ENCODE measurements around the gene SOX5.
A peak's percentile ranks its signal among the peaks of the same experiment; 100 is the strongest.

The SOX5 gene

GRCh38 chr12:23959826-23960225, 10.4 kb upstream of the SOX5 start:
- H3K36me3 ChIP-seq (ENCODE audit: control insufficient read depth in 1 of 2, insufficient read depth in 2 of 2, low read length in 2 of 2), result no peaks in the 10 kb centered on the region
- H3K4ac ChIP-seq (ENCODE audit: low read depth, low read length), result no peak overlapping the region
- H3K23ac ChIP-seq (ENCODE audit: low read length), result no peak overlapping the region
- H3K4me1 ChIP-seq (ENCODE audit: control insufficient read depth in 1 of 2, insufficient read depth in 2 of 2, low read length in 2 of 2), result no peaks in the 10 kb centered on the region
- no CpG with 5 or more reads among the region's 1 CpG for WGBS (ENCODE audit: extremely low coverage, insufficient coverage, insufficient read length)
- no peaks in the 10 kb centered on the region for H3K9me3 ChIP-seq (ENCODE audit: insufficient read depth, low read depth, low read length)
- no peak overlapping the region for H3K4me3 ChIP-seq (ENCODE audit: low read depth, low read length)
- no peak for DNase-seq
- no peak overlapping the region for H2BK12ac ChIP-seq (ENCODE audit: low read length)
- no peak overlapping the region for H4K91ac ChIP-seq (ENCODE audit: low read depth, low read length)
- no peak overlapping the region for H3K18ac ChIP-seq (ENCODE audit: low read length)
- no peak overlapping the region for H3K27ac ChIP-seq (ENCODE audit: low read depth, low read length)
- no peak overlapping the region for H2AK5ac ChIP-seq (ENCODE audit: low read length)
- H4K12ac ChIP-seq (ENCODE audit: low read depth, low read length), result no peak overlapping the region
- no peak overlapping the region for H3K9ac ChIP-seq (ENCODE audit: low read length)
- H3K4me2 ChIP-seq (ENCODE audit: low read length), result no peak overlapping the region
- H3K79me2 ChIP-seq (ENCODE audit: control insufficient read depth, insufficient read depth, low read length, poor library complexity), result no peaks in the 10 kb centered on the region
- no peaks in the 10 kb centered on the region for H3K79me1 ChIP-seq (ENCODE audit: low read length)
- H3K14ac ChIP-seq (ENCODE audit: low read length), result no peak overlapping the region
- H2BK5ac ChIP-seq (ENCODE audit: low read depth, low read length, poor library complexity), result no peak overlapping the region
- no peak overlapping the region for H4K8ac ChIP-seq (ENCODE audit: low read depth, low read length)
- H2BK120ac ChIP-seq (ENCODE audit: insufficient read depth, low read length, poor library complexity), result no peak overlapping the region
- no peaks in the 10 kb centered on the region for H3K27me3 ChIP-seq (ENCODE audit: insufficient read depth, low read length)
- no peak overlapping the region for H2AFZ ChIP-seq (ENCODE audit: insufficient read depth, low read length, poor library complexity)

- H3K79me2 ChIP-seq (ENCODE audit: control insufficient read depth, insufficient read depth, low read length, poor library complexity), result no peaks in the 10 kb centered on the region
- peaks cover 0 to 2% of the 10 kb centered on the region in 2 experiments for H3K4me1 ChIP-seq (ENCODE audit: control insufficient read depth in 1 of 2, insufficient read depth in 2 of 2, low read length in 2 of 2)
- H3K36me3 ChIP-seq (ENCODE audit: control insufficient read depth in 1 of 2, insufficient read depth in 2 of 2, low read length in 2 of 2), result no peaks in the 10 kb centered on the region
- H3K18ac ChIP-seq (ENCODE audit: low read length), result no peak overlapping the region
- no peak overlapping the region for H3K9ac ChIP-seq (ENCODE audit: low read length)
- no peak overlapping the region for H3K4me2 ChIP-seq (ENCODE audit: low read length)
- no peak overlapping the region for H2AFZ ChIP-seq (ENCODE audit: insufficient read depth, low read length, poor library complexity)
- H2BK5ac ChIP-seq (ENCODE audit: low read depth, low read length, poor library complexity), result no peak overlapping the region
- no peak overlapping the region for H3K27ac ChIP-seq (ENCODE audit: low read depth, low read length)
- H3K27me3 ChIP-seq (ENCODE audit: insufficient read depth, low read length), result no peaks in the 10 kb centered on the region
- no peaks in the 10 kb centered on the region for H3K9me3 ChIP-seq (ENCODE audit: insufficient read depth, low read depth, low read length)
- H3K23ac ChIP-seq (ENCODE audit: low read length), result no peak overlapping the region
- no peak overlapping the region for H3K4me3 ChIP-seq (ENCODE audit: low read depth, low read length)
- no peak overlapping the region for H4K91ac ChIP-seq (ENCODE audit: low read depth, low read length)
- no peak overlapping the region for H2BK12ac ChIP-seq (ENCODE audit: low read length)
- no peak for DNase-seq
- no peak overlapping the region for H2AK5ac ChIP-seq (ENCODE audit: low read length)
- no peak overlapping the region for H3K14ac ChIP-seq (ENCODE audit: low read length)
- no peak overlapping the region for H4K12ac ChIP-seq (ENCODE audit: low read depth, low read length)
- peaks cover 11% of the 10 kb centered on the region for H3K79me1 ChIP-seq (ENCODE audit: low read length)
- H3K4ac ChIP-seq (ENCODE audit: low read depth, low read length), result no peak overlapping the region
- no peak overlapping the region for H2BK120ac ChIP-seq (ENCODE audit: insufficient read depth, low read length, poor library complexity)
- H4K8ac ChIP-seq (ENCODE audit: low read depth, low read length), result no peak overlapping the region
These were observed 4.9 kb upstream of the SOX5 start for GRCh38 chr12:23954332-23954731.

DNA sequence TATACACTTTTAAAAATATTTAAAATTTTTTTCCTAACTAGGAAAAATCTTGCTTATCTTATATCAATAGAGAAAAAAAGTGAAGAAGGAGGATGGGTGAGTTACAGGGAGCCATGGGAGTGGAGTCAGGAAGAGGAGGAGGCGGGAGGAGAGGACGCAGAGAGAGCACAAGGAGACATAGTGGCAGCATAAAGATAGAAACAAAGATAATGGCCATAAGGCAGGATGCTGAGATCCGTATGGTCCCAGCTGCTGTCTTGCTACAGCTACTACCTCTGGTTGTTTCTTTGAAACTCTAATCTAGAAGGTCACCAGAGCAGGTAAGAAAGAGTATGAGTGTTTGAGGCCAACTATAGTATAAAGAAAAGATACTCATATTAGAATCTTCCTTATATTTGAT, 2.6 kb upstream of the SOX5 start:
- H2AFZ ChIP-seq (ENCODE audit: insufficient read depth, low read length, poor library complexity), result no peak overlapping the region
- WGBS (ENCODE audit: extremely low coverage, insufficient coverage, insufficient read length), result no CpG with 5 or more reads among the region's 3 CpGs
- DNase-seq, result no peak
- no peaks in the 10 kb centered on the region for H3K36me3 ChIP-seq (ENCODE audit: control insufficient read depth in 1 of 2, insufficient read depth in 2 of 2, low read length in 2 of 2)
- H4K12ac ChIP-seq (ENCODE audit: low read depth, low read length), result no peak overlapping the region
- no peaks in the 10 kb centered on the region for H3K9me3 ChIP-seq (ENCODE audit: insufficient read depth, low read depth, low read length)
- no peak overlapping the region for H3K23ac ChIP-seq (ENCODE audit: low read length)
- H3K14ac ChIP-seq (ENCODE audit: low read length), result no peak overlapping the region
- no peak overlapping the region for H3K18ac ChIP-seq (ENCODE audit: low read length)
- peaks cover 0 to 2% of the 10 kb centered on the region in 2 experiments for H3K4me1 ChIP-seq (ENCODE audit: control insufficient read depth in 1 of 2, insufficient read depth in 2 of 2, low read length in 2 of 2)
- H2BK12ac ChIP-seq (ENCODE audit: low read length), result peak overlapping the region; percentile 94
- no peak overlapping the region for H4K8ac ChIP-seq (ENCODE audit: low read depth, low read length)
- peak overlapping the region; percentile 27 for H2BK5ac ChIP-seq (ENCODE audit: low read depth, low read length, poor library complexity)
- H3K27ac ChIP-seq (ENCODE audit: low read depth, low read length), result no peak overlapping the region
- H3K9ac ChIP-seq (ENCODE audit: low read length), result no peak overlapping the region
- peaks cover 11% of the 10 kb centered on the region for H3K79me1 ChIP-seq (ENCODE audit: low read length)
- peak overlapping the region; percentile 62 for H4K91ac ChIP-seq (ENCODE audit: low read depth, low read length)
- H3K4ac ChIP-seq (ENCODE audit: low read depth, low read length), result no peak overlapping the region
- H3K4me2 ChIP-seq (ENCODE audit: low read length), result no peak overlapping the region
- H3K79me2 ChIP-seq (ENCODE audit: control insufficient read depth, insufficient read depth, low read length, poor library complexity), result no peaks in the 10 kb centered on the region
- no peaks in the 10 kb centered on the region for H3K27me3 ChIP-seq (ENCODE audit: insufficient read depth, low read length)
- H2AK5ac ChIP-seq (ENCODE audit: low read length), result no peak overlapping the region
- no peak overlapping the region for H3K4me3 ChIP-seq (ENCODE audit: low read depth, low read length)
- H2BK120ac ChIP-seq (ENCODE audit: insufficient read depth, low read length, poor library complexity), result no peak overlapping the region

GRCh38 chr12:23950775-23951451, 1.4 kb upstream of the SOX5 start:
- H3K4ac ChIP-seq (ENCODE audit: low read depth, low read length), result no peak overlapping the region
- peak overlapping the region; percentile 19 for H2BK12ac ChIP-seq (ENCODE audit: low read length)
- peak overlapping the region; percentile 90 for H3K4me2 ChIP-seq (ENCODE audit: low read length)
- no peaks in the 10 kb centered on the region for H3K9me3 ChIP-seq (ENCODE audit: insufficient read depth, low read depth, low read length)
- peak overlapping the region; percentile 53 for H4K91ac ChIP-seq (ENCODE audit: low read depth, low read length)
- peak overlapping the region; percentile 32 for H4K8ac ChIP-seq (ENCODE audit: low read depth, low read length)
- H3K79me2 ChIP-seq (ENCODE audit: control insufficient read depth, insufficient read depth, low read length, poor library complexity), result no peaks in the 10 kb centered on the region
- peak overlapping the region; percentile 78 for H2BK5ac ChIP-seq (ENCODE audit: low read depth, low read length, poor library complexity)
- peak overlapping the region; percentile 64 for H3K4me3 ChIP-seq (ENCODE audit: low read depth, low read length)
- DNase-seq, result peak in 1 of 2 donors; percentile 7
- H3K14ac ChIP-seq (ENCODE audit: low read length), result peak overlapping the region; percentile 42
- H2AK5ac ChIP-seq (ENCODE audit: low read length), result no peak overlapping the region
- peak overlapping the region; percentile 16 for H2BK120ac ChIP-seq (ENCODE audit: insufficient read depth, low read length, poor library complexity)
- peaks cover 0 to 2% of the 10 kb centered on the region in 2 experiments for H3K4me1 ChIP-seq (ENCODE audit: control insufficient read depth in 1 of 2, insufficient read depth in 2 of 2, low read length in 2 of 2)
- peak overlapping the region; percentile 89 for H3K27ac ChIP-seq (ENCODE audit: low read depth, low read length)
- H3K27me3 ChIP-seq (ENCODE audit: insufficient read depth, low read length), result no peaks in the 10 kb centered on the region
- WGBS (ENCODE audit: extremely low coverage, insufficient coverage, insufficient read length), result no CpG with 5 or more reads among the region's 11 CpGs
- peak overlapping the region; percentile 2 for H2AFZ ChIP-seq (ENCODE audit: insufficient read depth, low read length, poor library complexity)
- H3K23ac ChIP-seq (ENCODE audit: low read length), result no peak overlapping the region
- H3K36me3 ChIP-seq (ENCODE audit: control insufficient read depth in 1 of 2, insufficient read depth in 2 of 2, low read length in 2 of 2), result no peaks in the 10 kb centered on the region
- no peak overlapping the region for H3K9ac ChIP-seq (ENCODE audit: low read length)
- peaks cover 11% of the 10 kb centered on the region for H3K79me1 ChIP-seq (ENCODE audit: low read length)
- peak overlapping the region; percentile 36 for H3K18ac ChIP-seq (ENCODE audit: low read length)
- H4K12ac ChIP-seq (ENCODE audit: low read depth, low read length), result no peak overlapping the region
